GM10248 (cell line): ENCODE results near the gene PNLIPRP1.

Experiments used
- CTCF ChIA-PET: fragments of 300-600 bp; sonication (Branson Sonifier 250); formaldehyde crosslinking; extraction: SDS; loops from one replicate; lab custom pipeline; 2021; ENCODE audit warnings: antibody characterized with exemption; lab: Yijun Ruan, JAX
- POLR2A ChIA-PET: fragments of 350-650 bp; sonication (Branson Sonifier 250); formaldehyde crosslinking; extraction: SDS; loops from one replicate; lab custom pipeline; 2020; ENCODE audit warnings: antibody characterized with exemption; lab: Yijun Ruan, JAX
- DNase-seq: peaks from one replicate; pipeline ENCODE4 v3.0.0; 2012; ENCODE audit errors: extremely low spot score
- CTCF ChIP-seq: IDR thresholded peaks from 2 replicates; pipeline ENCODE4 v1.5.1; 2012; ENCODE audit warnings: mild to moderate bottlenecking, low read depth; ENCODE audit errors: extremely low read depth, missing control alignments, control extremely low read depth

The PNLIPRP1 gene

GRCh38 chr10:116554628-116555027, 36.1 kb upstream of the PNLIPRP1 start:
- TF ChIP-seq CTCF: no peak
- ChIA-PET CTCF (no interaction called here), POLR2A (no interaction called here)
- DNase-seq: no peak

- TF ChIP-seq CTCF: no peak
- ChIA-PET POLR2A (no interaction called here), CTCF (interaction anchor here (1.2 to 1.6 kb wide), 2 partner anchors 20 to 34 kb away, joined by 3 to 5 read pairs; no protein-coding TSS in a partner anchor)
- DNase-seq: no peak
Measured at GRCh38 chr10:116555880-116556279, 34.9 kb upstream of the PNLIPRP1 start.

GRCh38 chr10:116557305-116557880, 33.4 kb upstream of the PNLIPRP1 start:
- no peak for TF ChIP-seq CTCF
- CTCF ChIA-PET: no interaction called here
- POLR2A ChIA-PET: no interaction called here
- DNase-seq: no peak

GRCh38 chr10:116565534-116565933, 25.2 kb upstream of the PNLIPRP1 start:
- POLR2A ChIA-PET: no interaction called here
- no peak for DNase-seq
- no peak for TF ChIP-seq CTCF
- CTCF ChIA-PET: no interaction called here

DNA sequence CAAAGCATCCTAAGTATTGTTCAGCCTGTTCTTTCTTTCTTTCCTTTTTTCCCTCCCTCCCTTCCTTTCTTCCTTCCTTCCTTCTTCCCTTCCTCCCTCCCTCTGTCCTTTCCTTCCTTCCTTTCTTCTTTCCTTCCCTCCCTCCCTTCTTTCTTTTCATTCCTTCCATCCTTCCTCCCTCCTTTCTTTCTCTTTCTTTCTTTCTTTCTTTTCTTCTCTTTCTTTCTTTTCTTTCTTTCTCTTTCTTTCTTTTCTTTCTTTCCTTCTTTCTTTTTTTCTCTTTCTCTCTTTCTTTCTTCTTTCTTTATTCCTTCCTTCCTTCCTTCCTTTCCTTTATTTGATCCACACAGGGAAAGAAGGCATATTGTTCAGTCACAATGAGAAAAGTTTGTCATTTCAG, 23.8 kb upstream of the PNLIPRP1 start:
- CTCF ChIA-PET: no interaction called here
- no peak for TF ChIP-seq CTCF
- POLR2A ChIA-PET: no interaction called here

GRCh38 chr10:116567335-116567734, 23.4 kb upstream of the PNLIPRP1 start:
- POLR2A ChIA-PET: no interaction called here
- CTCF ChIA-PET: no interaction called here
- no peak for DNase-seq
- no peak for TF ChIP-seq CTCF

More for the DNA sequence above, 23.8 kb upstream of the PNLIPRP1 start:
- no peak for DNase-seq
